GM23338 (cell line): ENCODE measurements around the gene KCNMA1. TPM values are rescaled to one million over a fixed set of nuclear protein-coding genes. Genes with fewer than 3 reads are reported as not detected.

Experiments
- ATAC-seq: fragments of 200-7000 bp; cut with Tn5 transposase; 3 replicates; pipeline ENCODE4 v1.9.1; 2020
- DNase-seq: peaks from one replicate; pipeline ENCODE4 v3.0.0-alpha.2; 2015; ENCODE audit warnings: low spot score
- H2AFZ ChIP-seq: fragments of 200-600 bp; sonication (generic); 2 replicates; pipeline ENCODE4 v1.8.0; 2016; ENCODE audit warnings: antibody characterized with exemption, mild to moderate bottlenecking, moderate library complexity
- H3F3A ChIP-seq: fragments of 200-600 bp; sonication (generic); replicated peaks from 2 replicates; pipeline ENCODE4 v1.8.0; 2017; ENCODE audit warnings: antibody characterized with exemption, mixed run types, low read depth
- H3K27ac ChIP-seq: fragments of 200-600 bp; sonication (generic); 2 replicates; pipeline ENCODE4 v1.6.1; 2016; ENCODE audit warnings: low read depth
- H3K27me3 ChIP-seq: fragments of 200-600 bp; sonication (generic); 2 replicates; pipeline ENCODE4 v1.8.0; 2016; ENCODE audit warnings: mild to moderate bottlenecking, mixed run types, moderate library complexity; ENCODE audit not compliant: insufficient read depth
- H3K36me3 ChIP-seq: fragments of 200-600 bp; sonication (generic); 2 replicates; pipeline ENCODE4 v1.8.0; 2016; ENCODE audit warnings: mild to moderate bottlenecking; ENCODE audit not compliant: insufficient read depth
- H3K4me1 ChIP-seq: fragments of 200-600 bp; sonication (generic); 2 replicates; pipeline ENCODE4 v1.8.0; 2016; ENCODE audit warnings: mild to moderate bottlenecking, moderate library complexity; ENCODE audit not compliant: insufficient read depth
- H3K4me2 ChIP-seq: fragments of 200-600 bp; sonication (generic); 2 replicates; pipeline ENCODE4 v1.7.1; 2017; ENCODE audit warnings: mixed run types
- H3K4me3 ChIP-seq: fragments of 200-600 bp; sonication (generic); 2 replicates; pipeline ENCODE4 v1.6.1; 2016; ENCODE audit warnings: mixed run types
- H3K79me2 ChIP-seq: fragments of 200-600 bp; sonication (generic); replicated peaks from 2 replicates; pipeline ENCODE4 v1.8.0; 2017; ENCODE audit warnings: mild to moderate bottlenecking; ENCODE audit not compliant: insufficient read depth
- H3K9me2 ChIP-seq: fragments of 200-600 bp; sonication (generic); 2 replicates; pipeline ENCODE4 v1.8.0; 2017; ENCODE audit not compliant: insufficient read depth
- H4K20me1 ChIP-seq: fragments of 200-600 bp; sonication (generic); replicated peaks from 2 replicates; pipeline ENCODE4 v1.8.0; 2017; ENCODE audit warnings: mild to moderate bottlenecking; ENCODE audit not compliant: insufficient read depth
- H3K27ac Mint-ChIP-seq: 2 replicates; pipeline ENCODE4 v1.8.0; 2020; ENCODE audit warnings: inconsistent platforms, mild to moderate bottlenecking, moderate library complexity, mixed read lengths
- H3K27me3 Mint-ChIP-seq: 3 replicates; pipeline ENCODE4 v1.8.0; 2022; ENCODE audit warnings: low read depth, mild to moderate bottlenecking, moderate library complexity, mixed read lengths, inconsistent platforms; ENCODE audit not compliant: insufficient read depth, poor library complexity
- H3K36me3 Mint-ChIP-seq: 3 replicates; pipeline ENCODE4 v1.8.0; 2021; ENCODE audit warnings: low read depth, mild to moderate bottlenecking, inconsistent platforms, moderate library complexity, mixed read lengths
- H3K4me1 Mint-ChIP-seq: 3 replicates; pipeline ENCODE4 v1.8.0; 2020; ENCODE audit warnings: mild to moderate bottlenecking, inconsistent platforms, mixed read lengths
- H3K4me3 Mint-ChIP-seq: 3 replicates; pipeline ENCODE4 v1.8.0; 2021; ENCODE audit warnings: moderate library complexity, mild to moderate bottlenecking, inconsistent platforms, mixed read lengths
- H3K9me3 Mint-ChIP-seq: 3 replicates; pipeline ENCODE4 v1.8.0; 2020; ENCODE audit warnings: moderate library complexity, mild to moderate bottlenecking, inconsistent platforms, mixed read lengths
- CREB1 ChIP-seq: fragments of 250-450 bp; sonication (Bioruptor Pico); IDR thresholded peaks from 2 replicates; pipeline ENCODE4 v1.5.0; 2020; ENCODE audit warnings: low read depth, mild to moderate bottlenecking, moderate library complexity
- CTCF ChIP-seq, 2 experiments: fragments of 200-600 bp in 1 of 2; sonication (generic) in 1 of 2; conservative IDR thresholded peaks; 2 replicates each; pipeline versions ENCODE4 v1.5.1 to v1.6.1; 2016 to 2017; ENCODE audit warnings: antibody characterized with exemption in 2 of 2, low read depth in 2 of 2, mild to moderate bottlenecking in 2 of 2, moderate library complexity in 1 of 2
- ETS1 ChIP-seq: IDR thresholded peaks from 2 replicates; pipeline ENCODE4 v1.6.1; 2016; ENCODE audit warnings: antibody characterized with exemption
- EZH2 ChIP-seq: fragments of 200-600 bp; sonication (generic); IDR thresholded peaks from one replicate; pipeline ENCODE4 v1.8.0; 2017; ENCODE audit warnings: antibody characterized with exemption, mild to moderate bottlenecking, low read depth; ENCODE audit not compliant: unreplicated experiment
- EZH2phosphoT487 ChIP-seq: fragments of 200-600 bp; sonication (generic); IDR thresholded peaks from one replicate; pipeline ENCODE4 v1.8.1; 2018; ENCODE audit warnings: antibody characterized with exemption; ENCODE audit not compliant: unreplicated experiment
- JUNB ChIP-seq: IDR thresholded peaks from one replicate; pipeline ENCODE4 v1.6.1; 2016; ENCODE audit warnings: antibody characterized with exemption; ENCODE audit not compliant: unreplicated experiment
- POLR2AphosphoS5 ChIP-seq: IDR thresholded peaks from 2 replicates; pipeline ENCODE4 v1.6.1; 2016; ENCODE audit warnings: antibody characterized with exemption, low read depth
- REST ChIP-seq: IDR thresholded peaks from one replicate; pipeline ENCODE4 v1.6.1; 2018; ENCODE audit warnings: antibody characterized with exemption; ENCODE audit not compliant: unreplicated experiment
- STAT1 ChIP-seq: IDR thresholded peaks from one replicate; pipeline ENCODE4 v1.6.1; 2016; ENCODE audit warnings: antibody characterized with exemption; ENCODE audit not compliant: unreplicated experiment
- ZNF114 ChIP-seq: fragments of 250-450 bp; sonication (Bioruptor Pico); IDR thresholded peaks from 2 replicates; pipeline ENCODE4 v1.5.0; 2020; ENCODE audit warnings: mild to moderate bottlenecking, moderate library complexity
- ZNF331 ChIP-seq: fragments of 250-450 bp; sonication (Bioruptor Pico); IDR thresholded peaks from 2 replicates; pipeline ENCODE4 v1.5.0; 2020; ENCODE audit warnings: low read depth, mild to moderate bottlenecking, moderate library complexity
- ZNF462 ChIP-seq: fragments of 250-450 bp; sonication (Bioruptor Pico); IDR thresholded peaks from 2 replicates; pipeline ENCODE4 v1.5.0; 2020; ENCODE audit warnings: mild to moderate bottlenecking, moderate library complexity
- polyA plus RNA-seq: library from polyadenylated mRNA; unstranded; fragments of >200 nt; fragmentation: Nextera tagmentation; extraction: Ambion mirVana; gene quantifications from 2 replicates; pipeline ENCODE4 v1.2.1, GENCODE V29; 2016
- total RNA-seq: library from RNA; depleted of rRNA; stranded (reverse); fragments of >200 nt; shearing (Covaris generic); gene quantifications from 2 replicates; pipeline ENCODE4 v1.2.3, GENCODE V29; 2014

Gene KCNMA1
- total and polyA plus RNA-seq, 2 experiments from 2014 or later = 8.2 to 9.0 TPM

- TF ChIP-seq POLR2AphosphoS5 = no peak
- no peak for TF ChIP-seq JUNB
- no peak for TF ChIP-seq EZH2phosphoT487
Observed at GRCh38 chr10:77436257-77436975, 201.2 kb downstream of the KCNMA1 start (continued).

GRCh38 chr10:77433546-77433945 is 204.1 kb downstream of the KCNMA1 start:
- Mint-ChIP-seq H3K4me1 (peaks cover 20% of the 10 kb centered on the region), H3K27me3 (peaks cover 1% of the 10 kb centered on the region), H3K4me3 (no peak overlapping the region), H3K27ac (no peak overlapping the region), H3K36me3 (no peaks in the 10 kb centered on the region), H3K9me3 (no peaks in the 10 kb centered on the region)
- 0 out of 2 replicates have a peak, but pooled peaks cover 3% of the 10 kb centered on the region for H3K9me2 ChIP-seq
- no peaks in the 10 kb centered on the region for H3K27me3 ChIP-seq
- H2AFZ ChIP-seq = no peak overlapping the region
- no peaks in the 10 kb centered on the region for H3F3A ChIP-seq
- no peak overlapping the region for H3K4me3 ChIP-seq
- no peaks in the 10 kb centered on the region for H3K36me3 ChIP-seq
- no peak for TF ChIP-seq CREB1 (CRISPR knock-in tag)
- TF ChIP-seq ZNF331 (CRISPR knock-in tag) = no peak
- TF ChIP-seq EZH2 = no peak
- TF ChIP-seq STAT1 = no peak
- no peak for TF ChIP-seq ZNF462 (CRISPR knock-in tag)
- no peak for TF ChIP-seq ETS1
- TF ChIP-seq EZH2phosphoT487 = no peak
- no peak for TF ChIP-seq ZNF114 (CRISPR knock-in tag)
- TF ChIP-seq CTCF (conservative IDR thresholded peaks at IDR 0.05; ENCODE audit: low read depth in 2 of 2) = no peak
- no peak for TF ChIP-seq REST
- TF ChIP-seq JUNB = no peak
- no peak for TF ChIP-seq POLR2AphosphoS5
- H4K20me1 ChIP-seq = no peaks in the 10 kb centered on the region
- H3K4me2 ChIP-seq = no peak overlapping the region
- H3K27ac ChIP-seq = no peak overlapping the region
- ATAC-seq = no peak
- H3K79me2 ChIP-seq = no peaks in the 10 kb centered on the region
- DNase-seq = no peak
- peaks cover 21% of the 10 kb centered on the region; the same call in 1 of the 2 replicates for H3K4me1 ChIP-seq
